Measurements from ENCODE around the gene CRYL1.
A peak's percentile ranks its signal among the peaks of the same experiment; 100 is the strongest.

CRYL1 gene

DNA sequence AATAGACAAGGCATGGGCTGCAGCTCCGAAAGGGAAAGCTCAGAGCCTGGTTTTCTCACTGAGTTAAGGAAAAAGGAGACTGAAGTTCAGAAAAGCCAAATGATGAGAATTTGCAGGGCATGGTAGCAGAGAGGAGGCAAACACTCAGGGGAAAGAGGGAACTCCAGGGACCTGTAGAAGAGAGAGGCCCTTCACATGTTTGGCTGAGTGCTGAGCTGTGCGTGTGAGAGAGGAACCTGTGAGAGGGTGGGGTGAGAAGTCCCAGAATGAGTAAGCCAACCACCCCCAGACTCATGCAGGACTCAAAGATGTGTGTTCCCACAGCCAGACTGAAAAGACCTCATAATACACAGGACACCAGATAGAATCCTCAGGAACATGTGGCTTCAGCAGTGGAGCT, 2.8 kb upstream of the CRYL1 start:
- no peak for DNase-seq (ENCODE audit: low read depth in 2 of 2)

DNA sequence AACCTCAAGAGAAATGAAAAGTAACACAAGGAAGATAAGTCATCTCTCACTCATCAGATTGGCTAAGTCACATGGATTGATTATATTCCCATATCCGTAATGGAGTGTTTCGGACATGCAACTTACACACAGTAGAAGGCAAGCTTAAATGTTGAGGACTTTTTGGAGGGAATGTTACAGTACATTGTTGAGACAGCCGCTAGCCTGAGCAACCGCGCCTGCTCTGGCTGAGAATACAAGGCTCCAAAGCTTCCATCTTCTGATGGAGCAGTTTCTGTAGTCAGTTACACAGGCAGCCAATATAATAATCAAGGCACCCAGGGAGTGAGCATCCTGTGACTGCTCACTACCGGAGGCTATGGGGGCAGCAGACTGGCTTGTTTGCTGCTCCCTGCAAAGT, 1.0 kb upstream of the CRYL1 start:
- DNase-seq (ENCODE audit: low read depth in 2 of 2): no peak

DNA sequence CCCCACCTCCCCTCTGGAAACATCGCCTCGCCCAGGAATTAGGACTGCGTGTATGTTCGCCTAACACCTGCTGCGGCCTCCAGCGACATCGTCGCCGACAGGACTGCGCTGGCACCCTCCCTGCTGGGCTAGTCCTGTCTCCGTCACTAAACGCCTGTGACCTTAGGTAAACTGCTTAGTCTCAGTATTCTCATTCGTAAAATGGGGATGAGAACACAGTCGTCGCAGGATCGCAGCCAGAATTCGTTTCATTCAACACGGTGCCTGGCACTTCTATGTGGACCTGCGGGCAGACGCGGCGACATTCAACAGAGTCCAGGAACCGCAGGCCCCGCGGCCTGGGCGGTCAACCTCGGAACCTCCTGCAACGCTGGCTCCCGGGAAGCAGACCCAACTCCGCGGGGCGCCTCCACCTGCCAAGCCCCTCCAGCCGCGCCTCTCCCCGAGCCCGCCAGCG, 485 bp downstream of the CRYL1 start:
- no peak for DNase-seq (ENCODE audit: low read depth in 2 of 2)

DNA sequence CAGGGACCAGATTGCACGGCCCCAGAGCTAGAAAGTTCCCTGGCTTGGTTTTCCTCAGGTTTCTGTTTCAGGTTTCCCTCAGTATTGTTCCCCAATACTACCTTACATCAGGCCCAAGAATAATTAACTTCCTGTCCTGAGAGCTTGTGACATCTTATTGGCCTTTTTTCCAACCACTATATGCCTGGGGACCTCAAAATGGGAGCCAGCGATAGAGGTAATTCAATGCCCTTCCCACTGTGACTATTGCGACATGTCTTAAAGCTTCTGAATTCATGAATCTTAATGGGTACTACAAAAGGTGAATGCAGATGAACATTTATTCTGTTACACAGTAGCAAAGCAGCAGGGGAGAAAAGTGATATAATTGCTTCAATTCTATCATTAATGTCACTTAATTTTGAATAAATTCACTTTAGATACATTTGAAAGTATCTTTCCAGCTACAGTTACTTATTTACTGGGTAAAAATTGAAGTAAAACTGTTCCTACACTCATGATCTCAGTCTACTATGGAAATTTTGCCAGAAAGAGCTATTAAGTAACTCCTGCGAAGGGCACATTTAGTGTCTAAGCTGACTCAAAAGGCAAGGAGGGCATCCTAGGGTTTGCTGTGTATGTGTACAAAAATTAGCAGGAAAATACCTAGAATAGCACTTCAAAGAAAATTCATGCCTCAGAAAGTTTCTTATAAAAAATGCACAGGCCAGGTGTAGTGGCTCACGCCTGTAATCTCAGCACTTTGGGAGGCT, 4.1 kb downstream of the CRYL1 start:
- no peak for DNase-seq (ENCODE audit: low read depth in 2 of 2)

DNA sequence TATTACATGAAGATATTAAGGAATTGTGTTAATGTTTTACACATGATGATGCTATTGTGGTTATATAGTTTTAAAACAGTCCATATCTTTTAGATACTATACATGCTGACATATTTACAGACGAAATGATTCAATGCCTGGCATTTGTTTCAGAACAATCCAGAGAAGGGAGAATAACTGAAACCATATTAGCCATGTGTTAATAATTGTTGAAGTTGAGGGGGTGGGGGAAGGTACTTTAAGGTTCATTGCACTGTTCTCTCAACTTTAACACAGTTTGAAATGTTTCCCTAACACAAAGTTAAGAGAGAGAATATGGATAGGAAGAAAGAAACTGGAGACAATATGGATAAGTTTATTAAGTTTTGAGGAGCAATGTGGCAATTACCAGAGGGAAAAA, 5.8 kb downstream of the CRYL1 start:
- DNase-seq (ENCODE audit: low read depth in 2 of 2): no peak

DNA sequence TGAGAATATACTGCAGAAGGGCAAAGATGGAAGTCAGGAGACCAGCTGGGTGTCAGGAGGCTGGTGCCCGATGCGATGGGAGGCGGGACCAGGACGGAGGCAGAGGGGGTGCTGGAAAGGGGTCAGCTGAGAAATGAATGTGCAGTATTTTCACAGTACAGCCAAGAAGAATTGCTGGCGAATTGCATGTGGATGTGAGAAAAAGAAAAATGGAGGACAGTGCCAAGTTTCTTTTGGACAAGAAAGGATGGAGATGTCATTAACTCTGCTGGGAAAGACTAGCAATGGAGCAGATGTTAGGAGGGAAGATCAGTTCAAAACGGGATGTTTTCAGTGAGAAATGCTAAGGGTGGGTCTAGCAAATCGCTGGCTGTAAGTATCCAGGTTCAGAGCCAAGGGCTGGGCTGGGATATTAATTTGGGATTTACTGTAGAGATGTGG, 7.0 kb downstream of the CRYL1 start:
- no peak for DNase-seq (ENCODE audit: low read depth in 2 of 2)

DNA sequence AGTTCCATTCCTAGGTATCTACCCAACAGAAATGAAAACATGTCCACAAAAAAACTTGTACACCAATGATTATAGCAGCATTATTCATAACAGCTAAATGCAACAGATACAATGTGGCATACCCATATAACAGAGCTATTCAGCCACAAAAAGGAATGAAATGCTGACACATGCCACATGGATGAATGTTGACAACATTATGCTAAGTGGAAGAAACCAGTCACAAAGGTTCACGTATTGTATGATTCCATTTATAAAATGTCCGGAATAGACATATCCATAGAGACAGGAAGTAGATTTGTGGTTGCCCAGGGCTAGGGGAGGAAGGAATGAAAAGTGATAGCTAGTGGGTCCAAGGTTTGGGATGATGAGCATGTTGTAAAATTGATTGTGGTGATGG, 10.8 kb downstream of the CRYL1 start:
- no peak for DNase-seq (ENCODE audit: low read depth in 2 of 2)

DNA sequence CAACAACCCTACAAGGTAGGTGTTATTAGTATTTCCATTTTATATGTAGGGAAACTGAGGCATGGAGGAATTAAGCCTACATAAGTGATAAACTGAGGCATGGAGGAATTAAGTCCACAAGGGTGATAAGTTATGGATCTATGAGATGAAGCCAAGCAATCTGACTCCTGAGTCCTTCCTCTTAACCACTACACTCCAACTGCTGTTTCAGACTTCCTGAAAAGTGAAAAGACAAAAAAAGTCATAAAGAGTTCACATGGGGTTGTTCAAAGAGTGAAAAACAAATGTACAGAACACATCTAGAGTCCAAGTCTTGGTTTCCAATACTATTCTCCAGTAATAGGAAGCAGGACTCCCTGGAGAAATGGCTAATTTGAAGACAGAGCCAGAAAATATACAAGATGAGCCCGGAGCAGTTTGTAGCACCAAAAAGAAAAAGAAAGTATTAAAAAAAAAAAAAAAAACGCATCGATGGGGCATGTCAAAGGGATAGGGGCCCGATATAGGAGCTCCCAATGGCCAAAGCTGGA, 12.1 kb downstream of the CRYL1 start:
- no peak for DNase-seq (ENCODE audit: low read depth in 2 of 2)

DNA sequence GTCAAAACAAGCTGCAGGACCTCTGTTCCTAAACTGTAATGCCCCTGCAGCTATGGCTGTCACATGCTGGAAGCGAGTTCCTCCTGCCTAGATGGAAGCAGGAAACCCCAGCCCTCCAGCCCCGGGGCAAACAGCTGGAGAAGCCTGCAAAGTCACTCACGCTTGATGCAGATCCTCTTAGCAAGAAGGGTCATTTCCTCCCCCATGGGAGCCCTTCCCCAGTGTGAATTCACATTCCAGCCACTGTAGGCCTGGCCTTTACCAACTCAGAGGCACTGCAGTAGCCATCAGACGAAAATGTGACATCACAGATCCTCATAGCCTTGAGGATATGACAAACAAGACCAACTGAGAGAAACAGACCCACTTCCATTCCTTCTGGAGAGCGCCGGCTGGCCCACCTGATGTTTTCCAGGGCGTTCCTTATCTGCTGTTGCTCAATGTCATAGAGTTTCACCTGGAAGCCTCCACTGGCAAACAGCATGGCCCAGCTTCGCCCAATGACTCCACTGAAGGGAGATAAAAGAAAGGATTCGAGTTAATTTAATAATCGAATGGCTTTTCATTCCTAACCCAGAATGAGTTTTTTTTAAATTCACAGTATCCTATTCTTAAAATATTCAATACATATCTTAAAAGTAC, 13.5 kb downstream of the CRYL1 start:
- DNase-seq (ENCODE audit: low read depth in 2 of 2): no peak

DNA sequence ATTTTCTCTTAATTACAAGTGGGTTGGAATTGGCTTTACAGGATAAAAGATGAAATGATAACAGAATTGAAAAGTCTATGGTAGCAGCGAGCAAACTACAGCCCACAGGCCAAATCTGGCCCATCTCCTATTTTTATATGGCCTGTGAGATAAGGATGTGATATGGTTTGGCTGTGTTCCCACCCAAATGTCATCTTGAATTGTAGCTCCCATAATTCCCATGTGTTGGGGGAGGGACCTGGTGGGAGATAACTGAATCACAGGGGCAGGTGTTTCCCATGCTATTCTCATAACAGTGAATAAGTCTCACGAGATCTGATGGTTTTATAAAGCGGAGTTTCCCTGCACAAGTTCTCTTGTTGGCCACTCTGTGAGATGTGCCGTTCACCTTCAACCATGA, 19.0 kb downstream of the CRYL1 start:
- DNase-seq (ENCODE audit: low read depth in 2 of 2): no peak

DNA sequence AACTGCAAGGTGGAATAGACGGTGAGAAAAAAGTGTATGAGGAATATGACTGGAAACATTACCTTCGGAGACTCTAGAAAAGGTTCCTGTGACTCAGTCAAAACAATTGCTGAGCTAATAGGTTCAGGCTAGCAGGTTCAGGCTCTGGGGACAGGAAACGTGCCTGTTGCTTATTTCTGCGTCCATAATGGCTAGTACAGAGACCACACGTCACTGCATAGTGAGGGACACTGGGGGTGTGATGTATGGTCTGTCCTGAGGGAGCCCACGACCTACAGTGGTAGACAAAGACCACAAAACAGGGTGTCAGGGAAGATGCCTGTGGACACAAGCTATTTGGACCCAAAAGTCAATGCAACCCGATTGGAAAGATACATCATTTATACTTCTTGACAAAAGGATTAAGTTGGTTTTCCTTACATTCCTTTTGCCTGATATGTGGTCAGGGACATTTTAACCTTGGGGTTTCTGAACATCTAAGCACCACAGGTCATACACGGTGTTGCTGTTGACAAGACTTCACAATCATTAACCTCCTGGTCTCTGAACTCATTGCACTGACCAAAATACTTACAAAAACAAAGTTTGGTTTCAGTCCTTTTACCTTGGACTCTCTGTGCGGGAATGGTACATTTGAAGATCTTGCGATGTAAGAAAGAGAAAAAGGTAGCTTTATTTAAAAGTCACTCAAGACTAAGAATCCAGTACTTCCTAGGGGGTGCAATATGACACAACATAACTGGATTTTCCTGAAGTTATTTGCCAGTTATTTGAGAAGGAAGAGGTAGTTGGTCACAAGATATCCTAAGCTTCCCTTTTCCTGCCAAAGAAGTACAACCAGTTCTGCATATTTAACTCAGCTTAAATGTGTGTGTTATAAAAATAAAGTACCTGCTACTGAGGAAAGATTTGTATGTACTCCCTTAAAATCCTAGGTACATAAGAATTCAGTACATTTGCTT, 20.0 kb downstream of the CRYL1 start:
- DNase-seq (ENCODE audit: low read depth in 2 of 2): no peak

DNA sequence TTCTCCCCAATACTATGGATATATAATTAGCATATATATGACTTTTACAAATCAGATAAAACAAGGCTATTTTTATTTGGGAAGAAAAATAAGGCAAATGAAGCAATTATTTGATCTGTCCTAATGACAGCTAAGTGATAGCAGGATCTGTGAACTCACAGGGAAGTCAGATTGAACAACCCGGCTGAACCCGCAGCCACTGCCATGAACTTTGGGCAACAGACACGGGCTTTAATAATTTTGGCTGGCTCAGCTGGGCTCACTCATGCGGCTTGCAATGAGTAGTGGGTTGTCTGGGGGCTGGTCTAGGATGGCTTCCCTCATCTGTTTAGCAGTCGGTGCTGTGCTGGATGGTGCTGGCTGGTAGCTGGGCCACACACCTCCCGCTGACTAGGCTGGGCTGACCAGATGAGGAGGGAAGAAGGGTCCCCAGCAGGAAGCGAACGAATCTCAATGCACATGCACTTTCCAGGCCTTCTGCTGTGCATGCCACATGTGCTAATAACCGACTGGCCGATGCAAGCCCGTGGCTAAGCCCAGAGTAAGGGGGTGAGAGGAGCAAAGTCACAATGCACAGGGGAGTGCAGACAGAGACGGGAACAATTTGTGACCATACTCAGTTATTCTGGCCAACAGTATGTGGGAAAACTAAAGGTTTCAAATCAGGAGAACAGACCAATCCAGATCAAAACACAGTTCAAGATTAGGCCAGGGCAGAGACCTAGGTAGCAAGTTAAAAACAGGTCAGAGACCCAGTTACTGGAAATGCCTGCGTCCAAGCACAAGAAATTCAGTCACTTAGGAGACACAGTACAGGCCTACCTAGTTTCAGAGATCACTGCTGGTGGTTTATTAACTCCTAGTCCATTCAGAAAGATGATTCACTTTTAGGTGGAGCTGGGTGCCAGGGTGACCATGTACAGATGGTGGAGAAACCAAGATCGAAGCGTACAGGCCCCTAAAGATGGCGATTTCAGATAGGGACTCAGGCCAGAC, 22.3 kb downstream of the CRYL1 start:
- no peak for DNase-seq (ENCODE audit: low read depth in 2 of 2)

DNA sequence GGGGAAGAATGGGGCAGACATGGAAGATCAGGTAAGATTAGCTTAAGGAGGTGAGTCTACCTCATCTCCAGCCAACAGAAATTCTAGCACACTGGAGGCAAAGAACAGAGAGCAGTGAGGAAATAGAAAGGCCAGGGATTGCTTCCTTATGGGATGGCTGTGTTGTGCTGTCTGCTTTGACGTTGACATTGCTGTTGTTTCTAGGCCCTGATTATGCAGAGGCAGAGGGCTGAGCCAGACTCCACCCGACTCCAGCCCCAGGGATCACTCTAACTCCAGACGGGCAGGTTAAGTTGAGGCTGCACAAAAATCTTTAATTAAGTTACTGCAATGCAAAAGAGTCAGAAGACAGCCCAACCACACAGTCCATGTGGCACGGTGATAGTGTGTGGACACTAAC, 24.1 kb downstream of the CRYL1 start:
- DNase-seq (ENCODE audit: low read depth in 2 of 2): no peak

DNA sequence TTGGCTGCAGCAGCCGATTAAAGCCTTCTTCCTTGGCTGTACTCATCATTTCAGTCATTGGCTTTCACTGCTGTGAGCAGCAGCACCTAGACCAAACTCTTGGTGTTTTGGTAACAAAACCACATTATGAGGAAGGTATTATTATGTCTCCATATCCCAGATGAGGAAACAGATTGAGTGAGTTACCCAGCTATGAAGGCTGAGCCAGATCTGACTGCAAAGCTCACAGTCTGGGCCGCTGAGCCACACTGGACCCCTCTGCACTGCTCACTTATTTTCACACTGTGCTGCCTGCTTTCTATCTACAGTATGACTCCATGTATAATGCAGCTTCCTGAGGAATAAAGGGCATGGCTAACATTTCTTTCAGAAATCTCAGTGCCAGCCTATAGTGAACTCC, 24.5 kb downstream of the CRYL1 start:
- no peak for DNase-seq (ENCODE audit: low read depth in 2 of 2)

DNA sequence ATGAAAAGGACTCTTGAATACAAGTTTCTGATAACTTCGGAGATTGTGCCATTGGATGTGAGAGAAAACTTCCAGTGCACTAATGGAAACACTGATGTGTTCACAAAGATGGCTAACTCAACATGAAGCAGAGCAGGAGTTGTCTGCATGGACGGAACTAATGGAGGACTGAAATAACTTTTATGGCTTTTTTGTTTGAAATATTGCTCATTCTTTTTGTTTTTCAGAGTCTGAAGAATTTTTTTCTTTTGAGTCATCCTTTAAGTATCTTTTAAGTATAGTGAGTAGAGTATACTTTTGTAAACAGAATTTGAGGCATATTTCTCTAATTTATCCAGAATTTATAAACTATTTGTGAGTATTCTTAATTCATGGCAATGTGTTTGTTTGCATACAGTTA, 25.7 kb downstream of the CRYL1 start:
- no peak for DNase-seq (ENCODE audit: low read depth in 2 of 2)

DNA sequence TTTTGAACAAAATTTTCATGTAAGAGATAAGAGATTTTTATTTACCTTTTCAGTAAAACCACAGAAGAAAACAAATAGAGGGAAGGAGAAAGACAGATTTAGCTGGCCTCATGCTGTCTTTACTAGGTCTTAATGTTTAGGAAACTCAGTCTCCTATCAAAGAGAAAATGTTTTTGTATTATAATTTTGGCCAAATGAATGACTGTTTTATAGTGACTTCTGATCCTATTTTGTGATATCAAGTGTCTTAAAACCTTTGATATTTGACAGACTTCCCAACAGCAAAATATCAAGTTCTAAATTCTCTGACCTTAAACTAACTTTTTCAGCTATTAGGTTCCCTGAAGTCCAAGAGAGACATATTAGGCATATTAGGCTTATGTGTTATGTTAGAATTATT, 27.0 kb downstream of the CRYL1 start:
- DNase-seq (ENCODE audit: low read depth in 2 of 2): no peak

DNA sequence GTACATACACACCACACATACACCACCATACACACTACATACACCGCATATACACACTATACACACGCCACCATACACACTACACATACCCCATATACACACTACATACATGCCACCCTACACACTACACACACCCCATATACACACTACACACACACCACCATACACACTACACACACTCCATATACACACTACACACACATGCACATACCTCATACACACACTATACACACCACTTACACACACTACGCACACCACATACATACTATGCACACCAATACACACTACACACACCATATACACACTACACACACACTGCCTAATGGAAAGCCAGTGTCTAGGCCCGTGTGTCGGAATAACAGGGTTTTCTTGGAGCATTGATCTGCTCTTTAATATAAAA, 27.5 kb downstream of the CRYL1 start:
- DNase-seq (ENCODE audit: low read depth in 2 of 2): no peak

DNA sequence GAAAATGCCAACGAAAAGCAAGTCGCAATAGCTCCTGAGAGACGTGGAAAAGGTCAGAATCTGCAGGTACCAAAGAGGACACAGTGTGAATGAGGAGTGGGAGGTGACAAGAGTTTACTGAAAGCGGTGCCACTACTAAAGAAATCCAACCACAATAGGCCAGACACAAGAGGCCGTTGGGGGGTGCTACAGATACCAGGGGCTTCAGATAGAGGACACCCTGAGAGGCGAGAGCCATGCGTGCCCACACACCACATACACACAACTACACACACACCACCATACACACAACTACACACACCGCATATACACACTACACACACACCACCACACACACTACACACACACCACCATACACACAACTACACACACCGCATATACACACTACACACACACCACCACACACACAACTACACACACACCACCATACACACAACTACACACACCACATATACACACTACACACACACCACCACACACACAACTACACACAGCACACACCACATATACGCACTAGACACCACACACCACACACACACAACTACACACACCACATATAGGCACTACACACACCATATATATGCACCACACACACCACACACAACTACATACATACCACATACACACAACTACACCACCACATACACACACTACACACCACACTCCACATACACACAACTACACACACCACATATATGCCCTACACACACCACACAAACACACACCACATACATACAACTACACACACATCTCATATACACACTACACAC, 28.5 kb downstream of the CRYL1 start:
- no peak for DNase-seq (ENCODE audit: low read depth in 2 of 2)

DNA sequence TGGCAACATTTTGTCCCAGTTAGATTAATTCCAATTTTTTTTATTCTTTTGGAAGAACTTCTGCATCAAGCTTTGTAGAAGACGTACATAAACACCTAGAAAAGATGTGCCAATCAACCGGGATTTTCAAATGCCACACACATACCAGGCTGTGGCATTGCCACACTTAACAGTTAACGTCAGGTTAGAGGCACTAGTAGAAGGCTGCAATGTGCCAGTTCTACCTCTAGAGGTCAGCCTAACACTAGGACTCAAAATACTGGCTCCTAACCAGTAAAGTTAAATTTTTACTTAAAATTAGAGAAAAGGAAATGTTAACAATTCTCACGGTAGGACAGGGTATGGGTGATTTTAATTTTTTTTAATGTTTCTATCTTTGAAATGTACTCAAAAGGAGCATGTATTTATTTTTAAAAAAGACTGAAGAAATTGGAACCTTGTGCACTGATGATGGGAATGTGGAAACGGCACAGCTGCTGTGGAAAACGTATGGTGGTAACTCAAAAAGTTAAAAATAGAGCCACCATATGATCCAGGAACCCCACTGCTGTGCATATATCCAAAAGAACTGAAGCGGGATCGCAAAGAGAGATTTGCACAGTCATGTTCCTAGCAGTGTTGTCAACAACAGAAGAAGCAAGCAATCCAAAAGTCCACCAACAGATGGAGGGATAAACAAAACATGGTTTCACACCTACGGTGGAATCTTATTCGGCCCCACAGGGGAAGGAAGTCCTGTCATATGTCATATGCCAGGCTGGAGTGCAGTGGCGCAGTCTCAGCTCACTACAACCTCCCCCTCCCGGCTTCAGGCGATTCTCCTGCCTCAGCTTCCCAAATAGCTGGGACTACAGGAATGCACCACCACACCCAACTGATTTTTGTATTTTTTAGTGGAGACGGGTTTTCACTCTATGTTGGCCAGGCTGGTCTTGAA, 30.3 kb downstream of the CRYL1 start:
- DNase-seq (ENCODE audit: low read depth in 2 of 2): peak; percentile 19 to 23
